Activated T-cell treated with anti-CD3 and anti-CD28 coated beads, Interleukin-2, amount 50 U/mL, for 4 hours (primary cell): ENCODE results near the gene ATP6V0A4. TPM values are rescaled to one million over a fixed set of nuclear protein-coding genes. Genes with fewer than 3 reads are reported as not detected.

ENCODE experiments used
- ATAC-seq, 2 donors: fragments of 200-7000 bp; cut with Tn5 transposase; one replicate each; pipeline ENCODE4 v1.10.0; 2021
- DNase-seq: peaks from one replicate; pipeline ENCODE4 v3.0.0-alpha.2; 2020
- H3K27me3 Mint-ChIP-seq: one replicate; pipeline ENCODE4 v1.8.0; 2021; ENCODE audit warnings: low read depth, mixed read lengths
- H3K36me3 Mint-ChIP-seq: one replicate; pipeline ENCODE4 v1.8.0; 2022; ENCODE audit warnings: mixed read lengths; ENCODE audit not compliant: insufficient read depth
- H3K4me1 Mint-ChIP-seq: one replicate; pipeline ENCODE4 v1.8.0; 2021; ENCODE audit warnings: low read depth, mixed read lengths
- H3K4me3 Mint-ChIP-seq: one replicate; pipeline ENCODE4 v1.8.0; 2021; ENCODE audit warnings: mild to moderate bottlenecking, moderate library complexity, mixed read lengths
- H3K9me3 Mint-ChIP-seq: one replicate; pipeline ENCODE4 v1.8.0; 2021; ENCODE audit warnings: mixed read lengths
- total RNA-seq, 3 donors: library from RNA; stranded (reverse); gene quantifications; one replicate each; pipeline ENCODE4 v1.2.1, GENCODE V29; 2021

The ATP6V0A4 gene
- total RNA-seq, 3 donors from 2014 or later: not detected

DNA sequence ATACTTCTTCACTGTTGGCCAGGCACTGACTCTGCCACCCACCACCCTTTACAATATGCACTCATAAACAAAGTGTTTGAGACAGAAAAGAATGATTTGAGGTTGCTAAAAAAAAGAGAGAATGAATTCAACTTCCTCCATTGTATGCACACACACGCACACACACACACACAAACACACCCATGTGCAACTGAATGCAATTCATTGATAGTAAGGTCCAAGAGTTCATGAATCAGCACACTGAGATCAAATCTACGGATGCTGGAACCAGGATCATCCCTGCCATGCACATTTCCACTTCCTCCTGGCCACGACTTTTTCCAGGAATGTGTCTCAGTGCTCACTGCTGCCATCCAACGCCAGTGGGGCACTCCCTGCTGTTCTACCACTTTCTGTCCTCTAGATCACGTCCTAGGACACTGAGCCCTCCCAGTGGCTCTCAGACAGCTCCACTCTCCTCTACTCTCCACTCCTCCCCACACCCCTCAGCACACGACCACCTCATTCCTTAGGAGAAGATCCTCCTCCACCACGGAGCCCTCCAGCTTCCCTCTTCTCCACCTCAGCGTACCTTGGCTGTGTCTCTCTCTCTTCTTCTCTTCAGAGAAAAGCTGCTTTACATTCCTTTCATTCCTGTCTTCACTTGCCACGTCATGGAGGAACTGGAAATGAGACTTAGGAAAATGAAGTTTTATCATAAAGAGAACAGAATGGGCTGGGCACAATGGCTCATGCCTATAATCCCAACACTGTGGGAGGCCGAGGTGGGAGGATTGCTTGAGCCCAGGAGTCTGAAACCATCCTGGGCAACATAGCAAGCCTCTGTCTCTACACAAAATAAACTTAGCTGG lies 12.2 kb downstream of the ATP6V0A4 start:
- peaks cover 19% of the 10 kb centered on the region for H3K9me3 Mint-ChIP-seq

GRCh38 chr7:138784692-138785091 lies 13.3 kb downstream of the ATP6V0A4 start:
- Mint-ChIP-seq H3K9me3 (peaks cover 19% of the 10 kb centered on the region), H3K4me3 (no peak overlapping the region), H3K4me1 (no peaks in the 10 kb centered on the region), H3K27me3 (peaks cover 6% of the 10 kb centered on the region), H3K36me3 (no peaks in the 10 kb centered on the region)
- DNase-seq: no peak
- ATAC-seq: no peak

More for the DNA sequence above, 12.2 kb downstream of the ATP6V0A4 start:
- Mint-ChIP-seq H3K36me3 (no peaks in the 10 kb centered on the region), H3K27me3 (peaks cover 6% of the 10 kb centered on the region), H3K4me1 (no peaks in the 10 kb centered on the region), H3K4me3 (no peak overlapping the region)
- DNase-seq (no peak), ATAC-seq (no peak)

DNA sequence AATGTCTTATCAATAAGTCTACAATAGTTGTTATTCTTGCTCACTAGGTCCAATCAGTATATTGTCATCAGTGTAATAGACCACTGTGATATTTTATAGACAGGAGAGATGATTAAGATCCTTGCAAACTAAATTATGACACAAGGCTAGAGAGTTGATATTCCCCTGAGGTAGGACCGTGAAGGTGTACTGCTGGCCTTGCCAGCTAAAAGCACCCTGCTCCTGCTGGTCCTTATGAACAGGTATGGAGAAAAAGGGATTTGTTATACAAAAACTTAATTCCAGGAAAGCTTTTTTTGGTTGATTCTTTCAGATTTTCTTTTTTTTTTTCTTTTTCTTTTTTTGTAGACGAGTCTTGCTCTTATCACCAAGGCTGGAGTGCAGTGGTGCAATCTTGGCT lies 17.0 kb downstream of the ATP6V0A4 start:
- H3K4me1 Mint-ChIP-seq: no peaks in the 10 kb centered on the region

DNA sequence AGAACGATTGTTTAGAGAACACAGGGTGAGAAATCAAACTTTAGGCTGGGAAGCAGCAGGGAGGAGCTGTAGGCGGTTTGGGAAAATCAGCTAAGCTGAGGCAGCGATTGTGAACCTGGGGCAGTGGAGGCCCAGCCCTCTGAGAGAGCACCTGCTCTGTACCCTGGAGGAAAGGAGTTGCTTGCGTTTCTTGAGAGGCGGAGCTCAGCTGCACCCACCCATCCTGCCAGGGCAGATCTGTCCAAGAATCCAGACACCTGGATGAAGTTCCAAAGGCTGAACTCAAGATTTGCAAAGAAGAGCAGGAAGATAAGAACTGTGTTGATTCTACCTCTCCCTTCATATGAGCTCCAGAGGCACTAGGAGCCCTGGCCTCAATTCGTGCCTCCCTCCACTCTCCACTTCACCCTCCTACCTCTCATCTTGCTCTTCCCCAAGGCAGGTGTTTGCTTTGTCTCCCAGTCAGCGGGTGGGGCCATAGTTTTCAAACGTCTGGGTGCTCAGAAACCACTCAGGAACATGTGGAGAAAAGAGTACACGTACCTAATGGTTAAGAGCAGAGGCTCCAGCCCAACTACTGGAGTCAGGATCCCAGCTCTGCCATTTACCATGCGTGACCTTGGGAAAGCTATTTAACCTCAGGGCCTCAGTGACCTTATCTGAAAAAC lies 21.7 kb downstream of the ATP6V0A4 start:
- Mint-ChIP-seq H3K9me3 (no peaks in the 10 kb centered on the region), H3K36me3 (no peaks in the 10 kb centered on the region), H3K4me1 (no peaks in the 10 kb centered on the region), H3K27me3 (no peaks in the 10 kb centered on the region), H3K4me3 (no peak overlapping the region)
- ATAC-seq (no peak), DNase-seq (no peak)

More for the DNA sequence above, 17.0 kb downstream of the ATP6V0A4 start:
- peaks cover 6% of the 10 kb centered on the region for H3K9me3 Mint-ChIP-seq
- peaks cover 6% of the 10 kb centered on the region for H3K27me3 Mint-ChIP-seq
- DNase-seq: no peak
- no peaks in the 10 kb centered on the region for H3K36me3 Mint-ChIP-seq
- no peak overlapping the region for H3K4me3 Mint-ChIP-seq
- no peak for ATAC-seq

DNA sequence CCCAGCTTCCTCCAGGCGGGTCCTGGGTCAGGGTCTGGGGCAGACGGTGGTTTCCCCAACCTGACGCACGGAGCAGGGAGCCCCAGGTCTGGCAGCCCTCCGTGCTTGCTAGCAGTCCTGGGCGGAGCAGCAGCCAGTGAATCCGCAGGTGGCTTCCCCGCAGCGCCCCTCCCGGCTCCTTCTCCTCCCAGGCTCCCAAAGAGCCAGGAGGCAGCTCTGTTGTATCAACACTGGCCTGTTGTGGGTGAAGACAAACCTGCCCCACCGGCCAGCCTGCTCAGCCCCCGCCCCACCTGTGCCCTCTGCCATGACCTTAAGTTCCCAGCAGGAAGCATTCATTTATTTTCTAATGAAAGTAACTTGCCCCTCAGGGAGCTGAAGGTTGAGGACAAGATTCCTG lies 24.2 kb downstream of the ATP6V0A4 start:
- Mint-ChIP-seq H3K9me3 (no peaks in the 10 kb centered on the region), H3K36me3 (no peaks in the 10 kb centered on the region), H3K4me1 (no peaks in the 10 kb centered on the region), H3K27me3 (no peaks in the 10 kb centered on the region), H3K4me3 (no peak overlapping the region)
- DNase-seq (no peak), ATAC-seq (no peak)

GRCh38 chr7:138773176-138773575 lies 24.8 kb downstream of the ATP6V0A4 start:
- DNase-seq: no peak
- H3K27me3 Mint-ChIP-seq: no peaks in the 10 kb centered on the region
- H3K4me1 Mint-ChIP-seq: no peaks in the 10 kb centered on the region
- ATAC-seq: no peak
- H3K36me3 Mint-ChIP-seq: no peaks in the 10 kb centered on the region
- no peak overlapping the region for H3K4me3 Mint-ChIP-seq
- H3K9me3 Mint-ChIP-seq: no peaks in the 10 kb centered on the region

DNA sequence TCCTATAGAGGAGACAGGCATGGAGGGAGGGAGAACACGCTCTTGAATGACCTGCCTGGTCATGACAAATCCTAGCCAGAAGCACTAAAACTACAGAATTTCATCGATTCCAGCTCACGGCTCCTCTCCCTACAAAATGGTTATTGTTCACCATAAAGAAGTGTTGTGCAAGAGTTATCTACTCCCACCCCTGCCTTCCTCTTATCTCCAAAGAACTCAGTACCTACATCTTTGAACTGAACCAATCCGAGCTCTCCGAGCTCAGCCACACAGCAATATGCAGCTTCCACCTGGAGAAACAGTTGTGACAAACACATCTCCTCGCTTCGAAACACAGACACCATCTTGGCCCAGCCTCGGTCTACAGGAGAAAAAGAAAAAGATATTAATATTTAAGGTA lies 27.1 kb downstream of the ATP6V0A4 start:
- Mint-ChIP-seq H3K36me3 (no peaks in the 10 kb centered on the region), H3K27me3 (no peaks in the 10 kb centered on the region), H3K4me1 (no peaks in the 10 kb centered on the region), H3K4me3 (no peak overlapping the region), H3K9me3 (no peaks in the 10 kb centered on the region)
- no peak for ATAC-seq
- DNase-seq: no peak

GRCh38 chr7:138768241-138768640 lies 29.8 kb downstream of the ATP6V0A4 start:
- DNase-seq (no peak), ATAC-seq (no peak)
- H3K9me3 Mint-ChIP-seq: no peaks in the 10 kb centered on the region
- no peaks in the 10 kb centered on the region for H3K4me1 Mint-ChIP-seq
- H3K4me3 Mint-ChIP-seq: no peak overlapping the region
- H3K27me3 Mint-ChIP-seq: no peaks in the 10 kb centered on the region
- H3K36me3 Mint-ChIP-seq: no peaks in the 10 kb centered on the region

- H3K27me3 Mint-ChIP-seq: no peaks in the 10 kb centered on the region
- no peaks in the 10 kb centered on the region for H3K9me3 Mint-ChIP-seq
- peaks cover 36% of the 10 kb centered on the region for H3K4me1 Mint-ChIP-seq
- no peaks in the 10 kb centered on the region for H3K36me3 Mint-ChIP-seq
- H3K4me3 Mint-ChIP-seq: no peak overlapping the region
- ATAC-seq: no peak
- DNase-seq: no peak
Observed at GRCh38 chr7:138756591-138757242, 41.3 kb downstream of the ATP6V0A4 start.

DNA sequence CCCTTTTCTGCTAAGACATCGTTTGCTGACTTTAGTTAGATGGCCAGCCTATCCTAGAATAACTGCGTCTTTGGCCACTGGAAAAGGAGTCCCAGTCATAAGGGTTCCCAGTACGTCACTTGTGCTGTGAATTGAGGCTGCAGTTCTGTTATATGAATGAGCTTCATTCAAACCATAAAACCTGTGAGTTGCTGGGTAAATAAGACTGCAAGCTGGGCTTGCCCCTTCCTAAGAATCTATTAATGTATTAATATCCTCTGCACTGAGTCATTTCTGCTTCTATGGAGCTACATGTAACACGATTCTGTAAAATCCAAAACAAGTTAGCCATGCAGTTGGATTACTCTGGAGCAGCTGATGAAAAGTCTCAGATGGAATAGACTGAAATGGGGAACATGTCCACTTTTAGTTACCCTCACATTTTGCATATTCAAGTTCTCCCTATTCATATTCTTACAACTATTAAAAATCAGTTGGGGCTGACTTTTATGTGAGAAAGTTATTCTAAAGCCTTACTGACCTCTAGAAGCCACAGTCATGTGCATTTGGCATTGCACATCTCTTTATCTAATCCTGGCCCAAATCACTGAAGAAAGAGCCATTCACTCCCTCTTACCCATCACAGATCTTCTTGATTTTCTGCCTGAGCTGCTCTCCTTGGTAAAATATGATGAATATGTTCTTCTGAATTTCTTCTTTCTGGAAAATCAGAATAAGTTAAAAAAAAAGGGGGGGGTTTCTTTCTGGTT lies 42.0 kb downstream of the ATP6V0A4 start:
- ATAC-seq: no peak
- H3K4me3 Mint-ChIP-seq: no peak overlapping the region
- no peak for DNase-seq
- H3K36me3 Mint-ChIP-seq: no peaks in the 10 kb centered on the region
- peaks cover 43% of the 10 kb centered on the region for H3K4me1 Mint-ChIP-seq
- H3K9me3 Mint-ChIP-seq: no peaks in the 10 kb centered on the region
- no peaks in the 10 kb centered on the region for H3K27me3 Mint-ChIP-seq

DNA sequence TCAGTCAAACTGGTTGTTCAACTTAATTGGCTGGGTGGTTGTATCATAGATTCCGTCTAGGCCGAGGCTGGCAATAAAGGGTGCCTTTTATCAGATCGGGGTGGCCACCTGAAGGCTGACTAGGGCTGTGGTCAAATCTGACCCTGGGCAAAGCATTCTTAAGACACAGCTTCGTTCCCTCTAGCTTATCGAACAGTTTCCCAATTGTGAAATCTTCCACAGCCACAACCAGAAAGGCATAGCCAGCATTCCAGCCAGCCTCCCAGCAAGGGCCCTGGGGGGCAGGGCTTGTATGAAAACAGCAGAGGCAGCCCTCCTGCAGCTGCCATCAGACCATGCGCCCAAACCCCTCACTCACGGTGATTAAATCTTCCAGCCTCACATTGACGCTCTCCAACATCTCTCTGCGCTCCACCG lies 42.7 kb downstream of the ATP6V0A4 start:
- H3K4me3 Mint-ChIP-seq: no peak overlapping the region
- ATAC-seq: no peak
- H3K27me3 Mint-ChIP-seq: no peaks in the 10 kb centered on the region
- DNase-seq: no peak
- H3K9me3 Mint-ChIP-seq: no peaks in the 10 kb centered on the region
- H3K36me3 Mint-ChIP-seq: no peaks in the 10 kb centered on the region
- H3K4me1 Mint-ChIP-seq: peaks cover 50% of the 10 kb centered on the region

DNA sequence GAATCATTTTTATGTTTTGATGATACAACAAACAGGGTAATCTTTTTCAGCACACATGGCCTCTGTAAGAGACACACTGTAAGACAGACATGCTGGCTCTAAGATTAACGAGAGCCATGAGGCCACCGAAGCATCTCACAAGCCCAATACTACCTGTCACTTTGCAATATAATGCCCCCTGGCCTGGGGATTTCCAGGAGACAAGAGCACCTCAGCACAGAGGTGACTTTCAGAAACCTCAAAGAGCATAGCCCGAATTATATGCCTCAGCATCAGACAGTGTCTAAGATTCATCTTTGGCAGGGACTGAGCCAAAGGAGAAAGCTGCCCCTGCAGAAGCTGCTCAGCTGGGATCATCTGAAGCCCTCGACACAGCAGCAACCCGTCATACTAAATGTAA lies 44.4 kb downstream of the ATP6V0A4 start:
- ATAC-seq: no peak
- H3K4me3 Mint-ChIP-seq: no peak overlapping the region
- peaks cover 63% of the 10 kb centered on the region for H3K4me1 Mint-ChIP-seq
- no peaks in the 10 kb centered on the region for H3K36me3 Mint-ChIP-seq
- H3K9me3 Mint-ChIP-seq: no peaks in the 10 kb centered on the region
- peak; percentile 21 for DNase-seq
- H3K27me3 Mint-ChIP-seq: no peaks in the 10 kb centered on the region

- no peak overlapping the region for H3K4me3 Mint-ChIP-seq
- no peaks in the 10 kb centered on the region for H3K36me3 Mint-ChIP-seq
- H3K27me3 Mint-ChIP-seq: no peaks in the 10 kb centered on the region
- H3K4me1 Mint-ChIP-seq: peaks cover 63% of the 10 kb centered on the region
- H3K9me3 Mint-ChIP-seq: no peaks in the 10 kb centered on the region
- ATAC-seq (no peak), DNase-seq (no peak)
Observed at GRCh38 chr7:138753150-138753518, 44.9 kb downstream of the ATP6V0A4 start.

- no peaks in the 10 kb centered on the region for H3K27me3 Mint-ChIP-seq
- ATAC-seq: peak; percentile 96
- H3K4me3 Mint-ChIP-seq: no peak overlapping the region
- DNase-seq: peak; percentile 92
- peaks cover 63% of the 10 kb centered on the region for H3K4me1 Mint-ChIP-seq
- H3K36me3 Mint-ChIP-seq: no peaks in the 10 kb centered on the region
- H3K9me3 Mint-ChIP-seq: no peaks in the 10 kb centered on the region
Observed at GRCh38 chr7:138752518-138753149, 45.4 kb downstream of the ATP6V0A4 start.
